GM19239 (cell line): ENCODE measurements around the gene SQSTM1.
"Not testable (repeated sequence)": the region's sequence is repeated elsewhere in the genome, so short reads cannot be mapped to it uniquely, and the experiment has no call there.

Source experiments
- DNase-seq: peaks from one replicate; pipeline ENCODE4 v3.0.0; 2011; ENCODE audit warnings: low spot score; ENCODE audit not compliant: insufficient read length
- FAIRE-seq: peaks from 2 replicates; lab custom pipeline; 2011; peaks lifted over from hg19 to GRCh38; lab: Jason Lieb, UNC

The SQSTM1 gene

GRCh38 chr5:179870403-179870903, 49.7 kb downstream of the SQSTM1 start:
- DNase-seq, result no peak
- FAIRE-seq, result no peak

- FAIRE-seq, result no peak
Observed at GRCh38 chr5:179870952-179871351, 50.2 kb downstream of the SQSTM1 start.

GRCh38 chr5:179871533-179871932, 50.8 kb downstream of the SQSTM1 start:
- DNase-seq, FAIRE-seq: not testable (repeated sequence)

More at GRCh38 chr5:179870952-179871351, 50.2 kb downstream of the SQSTM1 start:
- no peak for DNase-seq

GRCh38 chr5:179872055-179872827, 51.5 kb downstream of the SQSTM1 start:
- FAIRE-seq, result no peak
- DNase-seq, result no peak

- FAIRE-seq, result no peak
- DNase-seq, result no peak
Observed at GRCh38 chr5:179872828-179873575, 52.3 kb downstream of the SQSTM1 start.

- DNase-seq (no peak), FAIRE-seq (no peak)
Observed at GRCh38 chr5:179873588-179874110, 52.9 kb downstream of the SQSTM1 start.

- FAIRE-seq (no peak), DNase-seq (no peak)
Observed at GRCh38 chr5:179874136-179874535, 53.4 kb downstream of the SQSTM1 start.

- FAIRE-seq (no peak), DNase-seq (no peak)
Observed at GRCh38 chr5:179874536-179875292, 54.0 kb downstream of the SQSTM1 start.

GRCh38 chr5:179875741-179876609, 55.3 kb downstream of the SQSTM1 start:
- DNase-seq, result no peak
- FAIRE-seq, result no peak

GRCh38 chr5:179876610-179876952, 55.9 kb downstream of the SQSTM1 start:
- no peak for FAIRE-seq

GRCh38 chr5:179878222-179879002, 57.7 kb downstream of the SQSTM1 start:
- FAIRE-seq, result no peak
- no peak for DNase-seq

More at GRCh38 chr5:179876610-179876952, 55.9 kb downstream of the SQSTM1 start:
- DNase-seq, result no peak

GRCh38 chr5:179879003-179879689, 58.4 kb downstream of the SQSTM1 start:
- no peak for DNase-seq
- FAIRE-seq, result no peak

- no peak for DNase-seq
- no peak for FAIRE-seq
Observed at GRCh38 chr5:179879690-179880010, 58.9 kb downstream of the SQSTM1 start.

- FAIRE-seq (no peak), DNase-seq (no peak)
Observed at GRCh38 chr5:179880066-179880650, 59.5 kb downstream of the SQSTM1 start.

GRCh38 chr5:179880848-179881590, 60.3 kb downstream of the SQSTM1 start:
- no peak for FAIRE-seq
- DNase-seq, result no peak

GRCh38 chr5:179882338-179882737, 61.6 kb downstream of the SQSTM1 start:
- DNase-seq, result no peak
- FAIRE-seq, result no peak

- FAIRE-seq (no peak), DNase-seq (no peak)
Observed at GRCh38 chr5:179883163-179883562, 62.5 kb downstream of the SQSTM1 start.
